Lower leg skin (tissue), 3 donors: ENCODE results near the gene HACD2.

Experiments
- CTCF ChIP-seq, 3 donors: fragments of 450-650 bp; IDR thresholded peaks; one replicate each; pipeline ENCODE4 v1.5.1; 2016; ENCODE audit warnings: antibody characterized with exemption in 3 of 3, mild to moderate bottlenecking in 3 of 3, moderate library complexity in 2 of 3
- POLR2A ChIP-seq, 2 donors: fragments of 450-650 bp; IDR thresholded peaks; one replicate each; pipeline ENCODE4 v1.6.1; 2016 to 2017; ENCODE audit warnings: antibody characterized with exemption in 2 of 2, mild to moderate bottlenecking in 1 of 2, moderate library complexity in 1 of 2

- TF ChIP-seq CTCF (IDR thresholded peaks at IDR 0.05) (no peak), POLR2A (IDR thresholded peaks at IDR 0.05) (no peak)
Measured at GRCh38 chr3:123616593-123616992, 31.7 kb upstream of the HACD2 start.
